BJ (cell line): ENCODE data around the gene ZFR2. TPM values are rescaled to one million over a fixed set of nuclear protein-coding genes. Genes with fewer than 3 reads are reported as not detected.

Experiments
- CTCF ChIA-PET: fragments of 350-600 bp; formaldehyde crosslinking; extraction: SDS; loops from one replicate; lab custom pipeline; 2021; ENCODE audit warnings: antibody characterized with exemption, inconsistent platforms; lab: Yijun Ruan, JAX
- POLR2A ChIA-PET: fragments of 300-600 bp; sonication (Branson Sonifier 250); formaldehyde crosslinking; extraction: SDS; loops from one replicate; lab custom pipeline; 2021; ENCODE audit warnings: antibody characterized with exemption; lab: Charles Lee
- DNase-seq: peaks from one replicate; pipeline ENCODE4 v3.0.0-alpha.2; 2011; ENCODE audit warnings: low read depth
- H3K27me3 ChIP-seq: 2 replicates; pipeline ENCODE4 v1.6.0; 2011; ENCODE audit warnings: low read length; ENCODE audit not compliant: control insufficient read depth, insufficient read depth
- H3K36me3 ChIP-seq: 2 replicates; pipeline ENCODE4 v1.5.1; 2011; ENCODE audit warnings: low read length; ENCODE audit not compliant: control insufficient read depth, insufficient read depth
- H3K4me3 ChIP-seq: 2 replicates; pipeline ENCODE4 v1.5.1; 2011; ENCODE audit warnings: low read depth, mild to moderate bottlenecking, control low read depth, low read length
- CTCF ChIP-seq: IDR thresholded peaks from 2 replicates; pipeline ENCODE4 v1.5.1; 2011; ENCODE audit warnings: low read depth, mild to moderate bottlenecking, control low read depth, inconsistent platforms, low read length, moderate library complexity; ENCODE audit not compliant: insufficient read depth
- polyA plus RNA-seq: library from polyadenylated mRNA; depleted of rRNA; stranded (reverse); fragments of >200 nt; gene quantifications from 2 replicates; pipeline ENCODE4 v1.2.3, GENCODE V29; 2011

Gene ZFR2
- polyA plus RNA-seq, 1 experiment = 0.15 TPM

GRCh38 chr19:3850320-3850972 lies 18.4 kb downstream of the ZFR2 start:
- Histone ChIP-seq H3K36me3 (no peaks in the 10 kb centered on the region), H3K4me3 (no peak overlapping the region), H3K27me3 (peaks cover 10% of the 10 kb centered on the region)
- ChIA-PET CTCF (interaction anchor here (2.1 kb wide), 1 partner anchor 10 kb away, joined by 8 read pairs; no protein-coding TSS in a partner anchor), POLR2A (no interaction called here)
- no peak for DNase-seq
- no peak for TF ChIP-seq CTCF

- Histone ChIP-seq H3K27me3 (peaks cover 10% of the 10 kb centered on the region), H3K4me3 (no peak overlapping the region), H3K36me3 (no peaks in the 10 kb centered on the region)
- CTCF ChIA-PET = interaction anchor here (0.6 to 2.1 kb wide), 4 partner anchors 10 to 87 kb away, joined by 3 to 8 read pairs (median 3); no protein-coding TSS in a partner anchor
- TF ChIP-seq CTCF = no peak
- POLR2A ChIA-PET = no interaction called here
- DNase-seq = no peak
Measured at GRCh38 chr19:3849787-3850186, 19.1 kb downstream of the ZFR2 start.

GRCh38 chr19:3849092-3849491 lies 19.7 kb downstream of the ZFR2 start:
- ChIA-PET CTCF (interaction anchor here (0.6 to 2.1 kb wide), 5 partner anchors 9 to 86 kb away, joined by 3 to 8 read pairs (median 3); no protein-coding TSS in a partner anchor), POLR2A (no interaction called here)
- Histone ChIP-seq H3K36me3 (no peaks in the 10 kb centered on the region), H3K4me3 (no peak overlapping the region), H3K27me3 (peaks cover 10% of the 10 kb centered on the region)
- DNase-seq = no peak
- peak; percentile 49 for TF ChIP-seq CTCF

GRCh38 chr19:3844596-3844995 lies 24.2 kb downstream of the ZFR2 start:
- POLR2A ChIA-PET = no interaction called here
- Histone ChIP-seq H3K4me3 (no peak overlapping the region), H3K36me3 (no peaks in the 10 kb centered on the region), H3K27me3 (peaks cover 15% of the 10 kb centered on the region)
- TF ChIP-seq CTCF = no peak
- CTCF ChIA-PET = interaction anchor here (0.8 kb wide), 1 partner anchor 23 kb away, joined by 3 read pairs; no protein-coding TSS in a partner anchor
- DNase-seq = no peak

- Histone ChIP-seq H3K27me3 (peaks cover 18% of the 10 kb centered on the region), H3K4me3 (no peak overlapping the region), H3K36me3 (no peaks in the 10 kb centered on the region)
- ChIA-PET POLR2A (no interaction called here), CTCF (interaction anchor here (4.3 kb wide), 1 partner anchor 21 kb away, joined by 21 read pairs; no protein-coding TSS in a partner anchor)
- no peak for TF ChIP-seq CTCF
- no peak for DNase-seq
Measured at GRCh38 chr19:3842948-3843347, 25.9 kb downstream of the ZFR2 start.
